Measurements from ENCODE around the gene DKC1.

- TF ChIP-seq POLR2A (IDR thresholded peaks at IDR 0.05) (no peak), EP300 (IDR thresholded peaks at IDR 0.05) (no peak)
- TF ChIP-seq, protein P1, sequence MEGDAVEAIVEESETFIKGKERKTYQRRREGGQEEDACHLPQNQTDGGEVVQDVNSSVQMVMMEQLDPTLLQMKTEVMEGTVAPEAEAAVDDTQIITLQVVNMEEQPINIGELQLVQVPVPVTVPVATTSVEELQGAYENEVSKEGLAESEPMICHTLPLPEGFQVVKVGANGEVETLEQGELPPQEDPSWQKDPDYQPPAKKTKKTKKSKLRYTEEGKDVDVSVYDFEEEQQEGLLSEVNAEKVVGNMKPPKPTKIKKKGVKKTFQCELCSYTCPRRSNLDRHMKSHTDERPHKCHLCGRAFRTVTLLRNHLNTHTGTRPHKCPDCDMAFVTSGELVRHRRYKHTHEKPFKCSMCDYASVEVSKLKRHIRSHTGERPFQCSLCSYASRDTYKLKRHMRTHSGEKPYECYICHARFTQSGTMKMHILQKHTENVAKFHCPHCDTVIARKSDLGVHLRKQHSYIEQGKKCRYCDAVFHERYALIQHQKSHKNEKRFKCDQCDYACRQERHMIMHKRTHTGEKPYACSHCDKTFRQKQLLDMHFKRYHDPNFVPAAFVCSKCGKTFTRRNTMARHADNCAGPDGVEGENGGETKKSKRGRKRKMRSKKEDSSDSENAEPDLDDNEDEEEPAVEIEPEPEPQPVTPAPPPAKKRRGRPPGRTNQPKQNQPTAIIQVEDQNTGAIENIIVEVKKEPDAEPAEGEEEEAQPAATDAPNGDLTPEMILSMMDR (IDR thresholded peaks at IDR 0.05): no peak
Observed at GRCh38 chrX:154774622-154775021, 12.0 kb downstream of the DKC1 start.
